ENCODE results near the gene PRPSAP1. TPM values are rescaled to one million over a fixed set of nuclear protein-coding genes. Genes with fewer than 3 reads are reported as not detected.

PRPSAP1 gene
- polyA plus RNA-seq, 1 of the 3 experiments (the other 2 are of a cell fraction) = 118 TPM

DNA sequence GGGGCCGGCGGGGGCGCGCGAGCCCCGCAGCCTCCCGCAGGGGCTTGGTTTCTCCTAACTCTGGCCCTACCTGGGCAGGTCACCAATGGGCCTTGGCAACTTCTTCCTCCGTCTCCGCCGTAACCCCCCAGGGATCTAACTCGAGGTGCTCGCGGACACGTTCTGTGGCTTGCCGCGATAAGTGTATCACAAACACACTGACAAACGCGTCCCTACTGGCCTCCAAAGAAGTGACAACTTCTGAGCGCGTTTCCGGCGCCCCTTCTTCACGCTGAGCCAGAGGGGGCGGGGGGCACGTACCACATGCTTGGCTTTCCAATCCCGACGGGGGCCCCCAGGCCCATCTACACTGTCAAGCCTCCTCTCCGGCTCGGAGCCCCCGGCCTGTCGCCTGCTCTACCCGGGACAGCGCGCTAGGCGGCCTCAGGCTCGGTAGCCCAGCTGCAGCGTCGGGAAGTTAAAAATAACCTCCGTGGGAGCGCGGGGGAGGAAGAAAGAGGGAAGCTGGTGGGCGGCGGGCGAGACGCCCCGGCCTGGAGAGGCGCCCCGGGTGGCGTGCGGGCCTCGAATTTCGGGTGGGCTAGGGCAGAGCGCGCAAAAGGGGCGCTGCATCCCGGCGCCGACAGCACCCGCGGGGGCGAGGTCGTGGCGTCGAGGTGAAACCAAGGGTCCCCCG, 30.0 kb upstream of the PRPSAP1 start:
- H3F3A ChIP-seq (replicated peaks; ENCODE audit: insufficient read depth) = peaks cover 9% of the 10 kb centered on the region
- no peaks in the 10 kb centered on the region for H3K9me2 ChIP-seq
- H3K79me2 ChIP-seq (ENCODE audit: insufficient read depth) = peaks cover 28% of the 10 kb centered on the region; the same call in 1 of the 2 replicates
- WGBS (ENCODE audit: low lambda C conversion rate) = 0% methylated on average over 26 of the region's 65 CpGs
- peak overlapping the region; percentile 89 for H3K4me2 ChIP-seq
- peak; percentile 90 for DNase-seq
- CTCF ChIA-PET = interaction anchor here (0.7 to 13.8 kb wide), 24 partner anchors 10 to 479 kb away, joined by 3 to 312 read pairs (median 18); partner anchors contain the start of genes PRPSAP1 and QRICH2
- no peak for TF ChIP-seq FOXM1 (IDR thresholded peaks at IDR 0.05; ENCODE audit: low read depth)
- TF ChIP-seq, protein P1, sequence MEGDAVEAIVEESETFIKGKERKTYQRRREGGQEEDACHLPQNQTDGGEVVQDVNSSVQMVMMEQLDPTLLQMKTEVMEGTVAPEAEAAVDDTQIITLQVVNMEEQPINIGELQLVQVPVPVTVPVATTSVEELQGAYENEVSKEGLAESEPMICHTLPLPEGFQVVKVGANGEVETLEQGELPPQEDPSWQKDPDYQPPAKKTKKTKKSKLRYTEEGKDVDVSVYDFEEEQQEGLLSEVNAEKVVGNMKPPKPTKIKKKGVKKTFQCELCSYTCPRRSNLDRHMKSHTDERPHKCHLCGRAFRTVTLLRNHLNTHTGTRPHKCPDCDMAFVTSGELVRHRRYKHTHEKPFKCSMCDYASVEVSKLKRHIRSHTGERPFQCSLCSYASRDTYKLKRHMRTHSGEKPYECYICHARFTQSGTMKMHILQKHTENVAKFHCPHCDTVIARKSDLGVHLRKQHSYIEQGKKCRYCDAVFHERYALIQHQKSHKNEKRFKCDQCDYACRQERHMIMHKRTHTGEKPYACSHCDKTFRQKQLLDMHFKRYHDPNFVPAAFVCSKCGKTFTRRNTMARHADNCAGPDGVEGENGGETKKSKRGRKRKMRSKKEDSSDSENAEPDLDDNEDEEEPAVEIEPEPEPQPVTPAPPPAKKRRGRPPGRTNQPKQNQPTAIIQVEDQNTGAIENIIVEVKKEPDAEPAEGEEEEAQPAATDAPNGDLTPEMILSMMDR (IDR thresholded peaks at IDR 0.05) = peak; percentile 47
- H4K20me1 ChIP-seq (ENCODE audit: insufficient read depth) = peaks cover 14% of the 10 kb centered on the region; the same call in 1 of the 2 replicates
- peaks cover 0 to 40% of the 10 kb centered on the region in 2 experiments; a peak in 1 of 4 replicates for H3K4me1 ChIP-seq (ENCODE audit: control insufficient read depth in 1 of 2, insufficient read depth in 2 of 2, low read depth in 1 of 2, low read length in 1 of 2)
- no peaks in the 10 kb centered on the region for H3K36me3 ChIP-seq (replicated peaks in 1 of 2; ENCODE audit: control insufficient read depth in 1 of 2, insufficient read depth in 2 of 2, low read length in 1 of 2)
- no peaks in the 10 kb centered on the region for H3K27me3 ChIP-seq (ENCODE audit: insufficient read depth)
- no peaks in the 10 kb centered on the region for H3K9me3 ChIP-seq
- H3K27ac ChIP-seq (ENCODE audit: low read depth in 2 of 2, low read length in 1 of 2) = peak overlapping the region in 1 of 2 experiments; percentile 74; a peak in 2 of 4 replicates
- peak overlapping the region; percentile 82; the same call in 1 of the 2 replicates for H3K9ac ChIP-seq
- peak overlapping the region; percentile 87 for H2AFZ ChIP-seq (ENCODE audit: low read depth)
- H3K4me3 ChIP-seq (ENCODE audit: low read depth in 2 of 2, low read length in 1 of 2) = peak overlapping the region; percentile 53 to 78
- POLR2A ChIA-PET = interaction anchor here (1.4 to 5.0 kb wide), 2 partner anchors 31 to 79 kb away, joined by 4 to 39 read pairs; partner anchors contain the start of gene PRPSAP1

DNA sequence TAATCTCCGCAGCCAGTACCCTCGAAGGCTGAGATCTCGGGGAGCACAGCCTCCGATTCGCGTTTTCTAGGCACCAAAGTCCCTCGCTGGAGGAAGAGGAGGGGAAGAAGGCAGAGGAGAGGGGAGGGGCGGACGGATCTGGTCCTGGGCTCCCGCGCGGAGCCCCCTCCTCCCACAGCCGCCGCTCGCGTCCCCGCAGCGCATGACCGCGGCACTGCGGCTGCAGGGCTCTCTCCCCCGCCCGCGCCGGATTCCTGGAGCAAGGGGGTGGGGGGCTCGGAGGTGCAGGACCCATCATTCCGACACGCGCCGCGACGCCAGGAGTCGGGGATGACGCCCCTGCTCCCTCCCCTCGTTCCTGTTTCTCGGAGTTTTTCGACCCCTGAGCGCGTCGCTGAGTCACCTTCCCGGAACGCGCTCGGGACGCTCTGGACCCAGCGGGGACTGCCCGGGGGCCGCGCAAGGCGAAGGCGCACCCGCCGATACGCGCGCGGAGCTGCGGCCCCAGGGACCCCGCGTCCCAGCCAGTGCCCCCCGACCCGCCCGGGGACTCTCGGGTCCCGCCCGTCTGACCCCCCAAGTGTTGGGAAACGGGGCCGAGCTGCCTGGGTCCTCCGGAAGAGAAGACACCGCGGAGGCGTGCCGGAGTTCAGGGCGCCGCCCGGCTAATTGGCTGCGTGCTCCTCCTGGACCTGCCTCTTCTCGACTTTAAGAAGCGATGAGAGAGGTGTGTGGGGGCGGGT, 29.3 kb upstream of the PRPSAP1 start:
- TF ChIP-seq, protein P2, sequence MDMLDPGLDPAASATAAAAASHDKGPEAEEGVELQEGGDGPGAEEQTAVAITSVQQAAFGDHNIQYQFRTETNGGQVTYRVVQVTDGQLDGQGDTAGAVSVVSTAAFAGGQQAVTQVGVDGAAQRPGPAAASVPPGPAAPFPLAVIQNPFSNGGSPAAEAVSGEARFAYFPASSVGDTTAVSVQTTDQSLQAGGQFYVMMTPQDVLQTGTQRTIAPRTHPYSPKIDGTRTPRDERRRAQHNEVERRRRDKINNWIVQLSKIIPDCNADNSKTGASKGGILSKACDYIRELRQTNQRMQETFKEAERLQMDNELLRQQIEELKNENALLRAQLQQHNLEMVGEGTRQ (IDR thresholded peaks at IDR 0.05; ENCODE audit: borderline replicate concordance, low read depth, low read length) = no peak
- peak; percentile 80 for TF ChIP-seq FOSL2 (IDR thresholded peaks at IDR 0.05; ENCODE audit: borderline replicate concordance, low read depth)
- TF ChIP-seq, protein P3, sequence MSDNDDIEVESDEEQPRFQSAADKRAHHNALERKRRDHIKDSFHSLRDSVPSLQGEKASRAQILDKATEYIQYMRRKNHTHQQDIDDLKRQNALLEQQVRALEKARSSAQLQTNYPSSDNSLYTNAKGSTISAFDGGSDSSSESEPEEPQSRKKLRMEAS (IDR thresholded peaks at IDR 0.05; ENCODE audit: low read depth) = 0 out of 2 replicates have a peak, but pooled peaks have one; percentile 16
- Histone ChIP-seq H3K79me2 (ENCODE audit: insufficient read depth) (peaks cover 28% of the 10 kb centered on the region; the same call in 1 of the 2 replicates), H3K9me3 (no peaks in the 10 kb centered on the region), H3K4me2 (peak overlapping the region; percentile 89), H3F3A (replicated peaks; ENCODE audit: insufficient read depth) (peaks cover 7% of the 10 kb centered on the region), H3K36me3 (replicated peaks in 1 of 2; ENCODE audit: control insufficient read depth in 1 of 2, insufficient read depth in 2 of 2, low read length in 1 of 2) (no peaks in the 10 kb centered on the region), H3K9ac (peak overlapping the region; percentile 82; the same call in 1 of the 2 replicates), H3K4me3 (ENCODE audit: low read depth in 2 of 2, low read length in 1 of 2) (peak overlapping the region; percentile 53 to 78), H3K9me2 (no peaks in the 10 kb centered on the region), H3K27me3 (ENCODE audit: insufficient read depth) (no peaks in the 10 kb centered on the region), H3K27ac (ENCODE audit: low read depth in 2 of 2, low read length in 1 of 2) (peak overlapping the region in 1 of 2 experiments; percentile 74; a peak in 2 of 4 replicates), H2AFZ (ENCODE audit: low read depth) (peak overlapping the region; percentile 87), H3K4me1 (ENCODE audit: control insufficient read depth in 1 of 2, insufficient read depth in 2 of 2, low read depth in 1 of 2, low read length in 1 of 2) (peaks cover 0 to 42% of the 10 kb centered on the region in 2 experiments; a peak in 1 of 4 replicates), H4K20me1 (ENCODE audit: insufficient read depth) (peaks cover 14% of the 10 kb centered on the region; the same call in 1 of the 2 replicates)
- DNase-seq = peak; percentile 82
- ChIA-PET POLR2A (interaction anchor here (5.0 kb wide), 1 partner anchor 30 kb away, joined by 39 read pairs; the partner anchor contains the start of gene PRPSAP1), CTCF (interaction anchor here (0.7 to 13.8 kb wide), 11 partner anchors 9 to 103 kb away, joined by 3 to 312 read pairs (median 71); partner anchors contain the start of genes PRPSAP1 and QRICH2)
- 4% methylated on average over 66 of the region's 80 CpGs for WGBS (ENCODE audit: low lambda C conversion rate)

All from SK-N-SH (cell line).